ENCODE measurements around the gene YRDC. TPM values are rescaled to one million over a fixed set of nuclear protein-coding genes. Genes with fewer than 3 reads are reported as not detected.

Gene YRDC
- total RNA-seq, 8 experiments from 2014 or later = 14.6 to 33.7 (median 19.6) TPM

DNA sequence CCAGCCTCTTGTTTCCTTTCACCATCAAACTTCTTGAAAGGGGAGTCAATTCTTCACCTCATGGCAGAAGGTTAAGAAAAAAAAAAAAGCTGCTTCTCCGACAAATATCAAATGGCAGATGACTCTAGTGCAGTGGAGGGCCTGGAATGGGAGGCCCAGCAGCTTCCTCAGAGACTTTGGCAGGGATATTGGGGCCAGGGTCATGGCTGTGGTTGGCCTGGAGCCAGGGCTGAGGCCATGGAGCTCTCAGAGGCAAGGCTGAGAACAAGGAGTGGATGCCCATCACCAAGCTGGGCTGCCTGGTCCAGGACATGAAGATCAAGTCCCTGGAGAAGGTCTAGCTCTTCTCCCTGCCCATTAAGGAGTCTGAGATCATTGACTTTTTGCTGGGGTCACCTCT is 32.7 kb upstream of the YRDC start:
- no peak overlapping the region for H3K27ac ChIP-seq
- ATAC-seq (replicated peaks in 6 of 8) = no peak
- 63 to 100% (median 100%) methylated on average over 1 of the region's 1 CpG; no CpG with 5 or more reads in 3 of the 10 experiments for WGBS, 10 experiments
- no peaks in the 10 kb centered on the region for H3K4me1 ChIP-seq (replicated peaks in 1 of 2)
- in situ Hi-C loops (cut with MboI; ENCODE audit: low pct_unique_long_range_greater_than_20kb in 2 of 9, low sequenced_read_pairs in 9 of 9, unreplicated experiment in 9 of 9) = no loop called here
- no peak overlapping the region for H3K4me3 ChIP-seq

DNA sequence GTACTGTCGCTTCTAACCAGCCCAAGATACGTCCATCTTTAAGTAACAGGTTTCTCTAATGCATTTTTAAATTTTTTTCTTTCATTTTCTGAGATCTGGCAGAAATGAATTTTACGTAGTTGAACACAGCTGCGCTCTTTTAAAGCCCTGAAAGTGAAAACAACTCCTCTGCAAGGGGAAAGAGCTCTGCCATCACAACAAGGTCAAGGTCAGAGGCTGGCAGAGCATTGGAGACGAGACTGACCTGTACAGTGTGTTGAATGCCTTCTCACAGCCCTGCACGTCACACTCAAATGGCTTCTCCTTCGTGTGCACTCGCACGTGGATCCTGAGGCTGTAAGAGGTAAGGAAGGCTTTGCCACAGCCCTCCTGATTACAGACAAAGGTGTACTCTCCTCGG is 31.7 kb upstream of the YRDC start:
- 80 to 100% (median 90%) methylated on average over 2 to 10 of the region's 10 CpGs for WGBS, 10 experiments
- no peak for ATAC-seq (replicated peaks in 6 of 8)
- Histone ChIP-seq H3K27ac (no peak overlapping the region), H3K4me3 (no peak overlapping the region), H3K4me1 (replicated peaks in 1 of 2) (no peaks in the 10 kb centered on the region)
- in situ Hi-C loops (cut with MboI; ENCODE audit: low pct_unique_long_range_greater_than_20kb in 2 of 9, low sequenced_read_pairs in 9 of 9, unreplicated experiment in 9 of 9) = no loop called here

DNA sequence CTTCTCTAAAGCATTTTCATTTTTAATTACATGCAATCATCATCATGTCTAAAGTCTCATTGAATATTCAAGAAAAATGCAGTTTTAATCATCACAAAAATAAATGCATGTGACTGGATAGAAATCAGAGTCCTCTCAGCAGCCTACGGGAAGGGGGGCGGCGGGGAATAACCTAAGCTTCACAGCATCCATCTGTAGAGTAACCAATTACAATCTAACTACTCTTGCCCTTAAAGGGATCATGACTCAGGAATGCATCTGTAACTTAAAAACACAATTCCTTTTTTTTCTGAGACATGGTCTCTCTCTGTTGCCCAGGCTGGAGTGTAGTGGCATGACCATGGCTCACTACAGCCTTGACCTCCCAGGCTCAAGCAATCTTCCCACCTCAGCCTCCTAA is 28.8 kb upstream of the YRDC start:
- H3K27ac ChIP-seq = no peak overlapping the region
- WGBS, 10 experiments = 47 to 100% (median 61%) methylated on average over 1 to 3 of the region's 3 CpGs; no CpG with 5 or more reads in 3 of the 10 experiments
- no peak overlapping the region for H3K4me3 ChIP-seq
- in situ Hi-C loops (cut with MboI; ENCODE audit: low pct_unique_long_range_greater_than_20kb in 2 of 9, low sequenced_read_pairs in 9 of 9, unreplicated experiment in 9 of 9) = no loop called here
- H3K4me1 ChIP-seq (replicated peaks in 1 of 2) = peaks cover 0 to under 1% of the 10 kb centered on the region in 2 donors
- ATAC-seq (replicated peaks in 6 of 8) = peak in 1 of 8 experiments; percentile 57

DNA sequence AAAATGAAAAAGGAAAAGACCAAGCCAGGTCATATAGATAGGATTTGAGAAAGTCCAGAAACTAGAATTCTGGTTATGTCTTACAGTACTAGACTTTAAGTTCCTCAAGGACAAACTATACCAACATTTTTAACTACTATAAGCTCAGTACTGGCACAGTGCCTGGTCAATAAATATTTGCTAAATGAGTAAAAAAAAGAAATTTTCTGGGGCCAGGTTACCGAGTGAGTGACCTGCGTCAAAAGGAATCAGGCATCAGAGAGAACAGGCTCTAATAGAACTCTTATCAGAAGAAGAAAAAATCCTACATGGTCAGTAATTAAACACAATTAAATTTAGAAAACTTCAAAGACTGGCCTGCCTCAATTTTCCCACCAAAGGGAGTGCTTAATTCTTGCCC is 23.8 kb upstream of the YRDC start:
- no peak overlapping the region for H3K4me3 ChIP-seq
- H3K27ac ChIP-seq = no peak overlapping the region
- WGBS, 10 experiments = 90 to 100% (median 98%) methylated on average over 2 of the region's 2 CpGs; no CpG with 5 or more reads in 2 of the 10 experiments
- in situ Hi-C loops (cut with MboI; ENCODE audit: low pct_unique_long_range_greater_than_20kb in 2 of 9, low sequenced_read_pairs in 9 of 9, unreplicated experiment in 9 of 9) = no loop called here
- no peak for ATAC-seq (replicated peaks in 6 of 8)
- peaks cover 0 to 26% of the 10 kb centered on the region in 2 donors for H3K4me1 ChIP-seq (replicated peaks in 1 of 2)

GRCh38 chr1:37831109-37831508 is 23.1 kb upstream of the YRDC start:
- Histone ChIP-seq H3K4me3 (no peak overlapping the region), H3K27ac (no peak overlapping the region), H3K4me1 (replicated peaks in 1 of 2) (peaks cover 0 to 26% of the 10 kb centered on the region in 2 donors)
- WGBS, 10 experiments = 75 to 100% (median 87%) methylated on average over 1 to 4 of the region's 4 CpGs
- in situ Hi-C loops (cut with MboI; ENCODE audit: low pct_unique_long_range_greater_than_20kb in 2 of 9, low sequenced_read_pairs in 9 of 9, unreplicated experiment in 9 of 9) = no loop called here
- no peak for ATAC-seq (replicated peaks in 6 of 8)

- H3K4me3 ChIP-seq = no peak overlapping the region
- WGBS, 10 experiments = 30 to 96% (median 89%) methylated on average over 2 to 12 of the region's 12 CpGs
- peak in 2 of 8 experiments; percentile 26 to 61 for ATAC-seq (replicated peaks in 6 of 8)
- peaks cover 0 to 26% of the 10 kb centered on the region in 2 donors for H3K4me1 ChIP-seq (replicated peaks in 1 of 2)
- H3K27ac ChIP-seq = no peak overlapping the region
- in situ Hi-C loops (cut with MboI; ENCODE audit: low pct_unique_long_range_greater_than_20kb in 2 of 9, low sequenced_read_pairs in 9 of 9, unreplicated experiment in 9 of 9) = no loop called here
Observed at GRCh38 chr1:37828410-37829074, 20.5 kb upstream of the YRDC start.

DNA sequence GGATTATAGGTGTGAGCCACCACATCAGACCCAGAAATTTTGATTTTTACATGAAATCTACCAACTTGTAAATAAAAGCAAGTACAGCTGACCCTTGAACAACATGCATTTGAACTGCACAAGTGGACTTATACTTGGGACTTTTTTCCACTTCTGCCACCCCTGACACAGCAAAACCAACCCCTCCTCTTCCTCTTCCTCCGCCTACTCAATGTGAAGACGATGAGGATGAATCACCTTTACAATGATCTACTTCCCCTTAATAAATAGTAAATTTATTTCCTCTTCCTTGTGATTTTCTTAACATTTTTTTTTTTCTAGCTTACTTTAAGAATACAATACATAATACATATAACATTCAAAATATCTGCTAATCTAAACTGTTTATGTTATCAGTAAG is 17.5 kb upstream of the YRDC start:
- no peak for ATAC-seq (replicated peaks in 6 of 8)
- H3K27ac ChIP-seq = no peak overlapping the region

GRCh38 chr1:37824001-37824400 is 16.0 kb upstream of the YRDC start:
- 20 to 100% (median 95%) methylated on average over 1 to 2 of the region's 2 CpGs; no CpG with 5 or more reads in 3 of the 10 experiments for whole genome bisulfite sequencing, 10 experiments
- in situ Hi-C loops (cut with MboI; ENCODE audit: low pct_unique_long_range_greater_than_20kb in 2 of 9, low sequenced_read_pairs in 9 of 9, unreplicated experiment in 9 of 9) = no loop called here
- H3K27ac ChIP-seq = no peak overlapping the region
- no peaks in the 10 kb centered on the region for H3K4me1 ChIP-seq (replicated peaks in 1 of 2)
- no peak for ATAC-seq (replicated peaks in 6 of 8)
- no peak overlapping the region for H3K4me3 ChIP-seq

More for the DNA sequence above, 17.5 kb upstream of the YRDC start:
- Histone ChIP-seq H3K4me1 (replicated peaks in 1 of 2) (peaks cover 0 to 12% of the 10 kb centered on the region in 2 donors), H3K4me3 (no peak overlapping the region)
- WGBS, 10 experiments = 82 to 95% (median 92%) methylated on average over 2 of the region's 2 CpGs; no CpG with 5 or more reads in 3 of the 10 experiments
- in situ Hi-C loops (cut with MboI; ENCODE audit: low pct_unique_long_range_greater_than_20kb in 2 of 9, low sequenced_read_pairs in 9 of 9, unreplicated experiment in 9 of 9) = no loop called here

GRCh38 chr1:37822906-37823815 is 15.2 kb upstream of the YRDC start:
- WGBS, 10 experiments = 84 to 100% (median 92%) methylated on average over 1 to 9 of the region's 9 CpGs; no CpG with 5 or more reads in 2 of the 10 experiments
- Histone ChIP-seq H3K27ac (no peak overlapping the region), H3K4me3 (no peak overlapping the region), H3K4me1 (replicated peaks in 1 of 2) (no peaks in the 10 kb centered on the region)
- in situ Hi-C loops (cut with MboI; ENCODE audit: low pct_unique_long_range_greater_than_20kb in 2 of 9, low sequenced_read_pairs in 9 of 9, unreplicated experiment in 9 of 9) = no loop called here
- ATAC-seq (replicated peaks in 6 of 8) = no peak

GRCh38 chr1:37821481-37821880 is 13.5 kb upstream of the YRDC start:
- H3K4me1 ChIP-seq (replicated peaks in 1 of 2) = no peaks in the 10 kb centered on the region
- no peak overlapping the region for H3K27ac ChIP-seq
- in situ Hi-C loops (cut with MboI; ENCODE audit: low pct_unique_long_range_greater_than_20kb in 2 of 9, low sequenced_read_pairs in 9 of 9, unreplicated experiment in 9 of 9) = no loop called here
- H3K4me3 ChIP-seq = no peak overlapping the region
- 67 to 100% (median 100%) methylated on average over 1 to 2 of the region's 2 CpGs; no CpG with 5 or more reads in 2 of the 10 experiments for WGBS, 10 experiments
- ATAC-seq (replicated peaks in 6 of 8) = no peak

DNA sequence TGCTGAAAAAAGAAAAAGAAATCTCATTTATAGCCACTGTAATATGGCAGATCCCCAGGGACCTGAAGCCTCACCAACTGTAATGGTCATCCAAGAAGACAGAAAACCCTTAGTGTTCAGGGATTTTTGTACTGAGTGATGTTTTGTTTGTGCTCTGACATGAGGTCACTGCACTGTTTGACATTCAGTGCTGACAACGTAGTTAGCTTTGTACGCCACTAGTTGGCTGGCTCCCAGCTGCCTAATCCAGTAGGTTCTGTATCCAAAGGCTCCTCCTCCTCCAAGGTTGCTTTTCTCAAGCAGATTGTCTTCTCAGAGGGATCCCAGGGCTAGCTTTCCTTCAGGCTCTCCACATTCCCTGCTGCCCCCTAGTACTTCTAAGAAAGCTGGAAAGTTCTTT is 9.5 kb upstream of the YRDC start:
- H3K27ac ChIP-seq = no peak overlapping the region
- WGBS, 10 experiments = 0 to 50% (median 41%) methylated on average over 1 to 2 of the region's 2 CpGs; no CpG with 5 or more reads in 4 of the 10 experiments
- no peak overlapping the region for H3K4me3 ChIP-seq
- in situ Hi-C loops (cut with MboI; ENCODE audit: low pct_unique_long_range_greater_than_20kb in 2 of 9, low sequenced_read_pairs in 9 of 9, unreplicated experiment in 9 of 9) = no loop called here
- peak in 1 of 8 experiments; percentile 86 for ATAC-seq (replicated peaks in 6 of 8)
- no peaks in the 10 kb centered on the region for H3K4me1 ChIP-seq (replicated peaks in 1 of 2)

GRCh38 chr1:37814252-37814651 is 6.2 kb upstream of the YRDC start:
- in situ Hi-C loops (cut with MboI; ENCODE audit: low pct_unique_long_range_greater_than_20kb in 2 of 9, low sequenced_read_pairs in 9 of 9, unreplicated experiment in 9 of 9) = no loop called here
- Histone ChIP-seq H3K4me3 (no peak overlapping the region), H3K27ac (no peak overlapping the region), H3K4me1 (replicated peaks in 1 of 2) (peaks cover 9 to 16% of the 10 kb centered on the region in 2 donors)
- WGBS, 10 experiments = 60 to 100% (median 90%) methylated on average over 1 to 7 of the region's 7 CpGs; no CpG with 5 or more reads in 4 of the 10 experiments
- peak in 2 of 8 experiments; percentile 54 for ATAC-seq (replicated peaks in 6 of 8)

DNA sequence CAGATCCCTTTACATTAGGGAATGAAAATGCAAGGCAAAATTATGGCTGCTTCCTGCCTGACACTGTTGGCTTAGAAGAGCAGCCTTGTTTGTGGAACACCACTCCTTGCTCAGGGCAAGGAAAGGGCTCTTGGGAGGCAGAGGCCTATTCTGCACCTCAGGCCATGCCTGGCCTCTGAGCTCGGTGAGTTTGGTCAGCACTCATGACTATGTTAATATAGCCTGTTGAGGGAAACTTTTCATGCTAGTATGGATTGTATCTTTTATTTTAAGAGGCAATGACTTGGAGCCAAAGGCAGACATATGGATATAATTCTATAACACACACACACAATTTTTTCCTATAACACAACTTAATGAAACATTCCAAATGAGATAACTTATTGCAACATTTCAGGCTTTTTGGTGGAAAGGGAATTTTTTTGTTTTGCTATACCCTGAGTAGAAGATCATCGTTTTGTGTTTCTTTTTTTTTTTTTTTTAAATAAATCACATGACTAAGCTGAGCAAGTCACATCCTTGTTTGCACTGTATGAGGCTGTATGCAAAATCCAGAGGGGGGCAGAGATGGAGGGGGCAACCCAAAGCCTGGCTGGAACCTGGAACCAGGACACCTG is 5.6 kb upstream of the YRDC start:
- peaks cover 10 to 18% of the 10 kb centered on the region in 2 donors for H3K4me1 ChIP-seq (replicated peaks in 1 of 2)
- peak in 3 of 8 experiments; percentile 49 to 61 (median 57) for ATAC-seq (replicated peaks in 6 of 8)
- WGBS, 10 experiments = 0 to 100% (median 71%) methylated on average over 1 to 2 of the region's 2 CpGs; no CpG with 5 or more reads in 1 of the 10 experiments
- H3K4me3 ChIP-seq = no peak overlapping the region
- in situ Hi-C loops (cut with MboI; ENCODE audit: low pct_unique_long_range_greater_than_20kb in 2 of 9, low sequenced_read_pairs in 9 of 9, unreplicated experiment in 9 of 9) = no loop called here
- no peak overlapping the region for H3K27ac ChIP-seq

All from motor neuron (in vitro differentiated cells).